Neuronal stem cell (in vitro differentiated cells): ENCODE measurements around the gene PHETA1. TPM values are rescaled to one million over a fixed set of nuclear protein-coding genes. Genes with fewer than 3 reads are reported as not detected.

Source experiments
- small RNA-seq: library from polyadenylated mRNA; stranded (forward); fragments of <200 nt; extraction: miRNeasy Mini kit (QIAGEN cat#:217004); gene quantifications from one replicate; pipeline ENCODE3, GENCODE V24; 2013; ENCODE audit not compliant: insufficient read depth

PHETA1 gene

Small RNAs within 50 kb of the gene (small RNA-seq; reads per million reads assigned to genes)
- not detected for gene RNA5SP373
